HFFc6 (cell line): Measurements from ENCODE around the gene ADAMTSL5. TPM values are rescaled to one million over a fixed set of nuclear protein-coding genes. Genes with fewer than 3 reads are reported as not detected.
"Not testable (repeated sequence)": the region's sequence is repeated elsewhere in the genome, so short reads cannot be mapped to it uniquely, and the experiment has no call there.

Experiments
- DNase-seq: peaks from one replicate; pipeline ENCODE4 v3.0.0-alpha.2; 2018
- H3K27ac Mint-ChIP-seq: 2 replicates; pipeline ENCODE4 v1.8.0; 2020; ENCODE audit warnings: mild to moderate bottlenecking, mixed read lengths
- H3K27me3 Mint-ChIP-seq: 2 replicates; pipeline ENCODE4 v1.8.0; 2021; ENCODE audit warnings: mild to moderate bottlenecking, moderate library complexity, mixed read lengths; ENCODE audit not compliant: insufficient read depth
- H3K36me3 Mint-ChIP-seq: 2 replicates; pipeline ENCODE4 v1.8.0; 2021; ENCODE audit warnings: low read depth, mixed read lengths
- H3K4me1 Mint-ChIP-seq: 2 replicates; pipeline ENCODE4 v1.8.0; 2020; ENCODE audit warnings: low read depth, mixed read lengths
- H3K4me3 Mint-ChIP-seq: 2 replicates; pipeline ENCODE4 v1.8.0; 2020; ENCODE audit warnings: mild to moderate bottlenecking, moderate library complexity, mixed read lengths
- H3K9me3 Mint-ChIP-seq: 2 replicates; pipeline ENCODE4 v1.8.0; 2020; ENCODE audit warnings: mild to moderate bottlenecking, mixed read lengths
- total RNA-seq, 6 experiments: library from RNA; stranded (reverse); fragmentation: NEBNext Ultra II Directional; extraction: Animal tissue kit (Norgen Biotek cat#: 25700); gene quantifications; 2 replicates in 1 of 6; 3 replicates in 5 of 6; pipeline ENCODE4 v1.2.3, GENCODE V29; 2021
- TF ChIP-seq, protein P1 (sequence below): fragments of 200-600 bp; sonication (generic); IDR thresholded peaks from 2 replicates; pipeline ENCODE4 v1.5.0; 2021; ENCODE audit warnings: antibody characterized with exemption, mild to moderate bottlenecking

The ADAMTSL5 gene
- total RNA-seq, 6 experiments from 2014 or later = 14.9 to 20.5 (median 16.2) TPM

DNA sequence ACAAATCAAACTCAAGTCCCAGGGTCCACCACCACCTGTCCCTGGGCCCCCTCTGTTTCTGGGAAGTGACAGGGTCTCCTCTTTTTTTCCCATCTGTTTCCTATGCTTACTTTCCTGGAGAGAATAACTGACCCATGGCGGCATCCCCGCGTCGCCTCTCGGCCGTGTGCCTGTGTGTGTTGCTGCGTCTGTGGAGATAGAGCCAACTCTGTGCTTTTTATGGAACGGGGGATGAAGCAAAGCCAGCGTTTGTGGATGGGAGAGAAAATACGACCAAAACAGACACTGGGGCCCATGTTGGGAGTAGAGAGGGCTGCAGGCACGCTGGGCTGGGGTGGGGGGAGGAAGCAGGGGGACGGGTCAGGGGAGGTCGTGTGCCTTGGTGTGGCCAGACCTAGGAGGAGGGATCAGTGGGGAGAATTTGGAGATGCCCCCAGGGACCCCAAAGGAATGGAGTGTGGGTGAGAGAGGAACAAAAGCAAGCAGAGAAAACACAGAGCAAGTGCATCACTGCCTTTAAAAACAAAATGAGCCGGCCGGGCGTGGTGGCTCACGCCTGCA is 27.6 kb upstream of the ADAMTSL5 start:
- TF ChIP-seq, protein P1, sequence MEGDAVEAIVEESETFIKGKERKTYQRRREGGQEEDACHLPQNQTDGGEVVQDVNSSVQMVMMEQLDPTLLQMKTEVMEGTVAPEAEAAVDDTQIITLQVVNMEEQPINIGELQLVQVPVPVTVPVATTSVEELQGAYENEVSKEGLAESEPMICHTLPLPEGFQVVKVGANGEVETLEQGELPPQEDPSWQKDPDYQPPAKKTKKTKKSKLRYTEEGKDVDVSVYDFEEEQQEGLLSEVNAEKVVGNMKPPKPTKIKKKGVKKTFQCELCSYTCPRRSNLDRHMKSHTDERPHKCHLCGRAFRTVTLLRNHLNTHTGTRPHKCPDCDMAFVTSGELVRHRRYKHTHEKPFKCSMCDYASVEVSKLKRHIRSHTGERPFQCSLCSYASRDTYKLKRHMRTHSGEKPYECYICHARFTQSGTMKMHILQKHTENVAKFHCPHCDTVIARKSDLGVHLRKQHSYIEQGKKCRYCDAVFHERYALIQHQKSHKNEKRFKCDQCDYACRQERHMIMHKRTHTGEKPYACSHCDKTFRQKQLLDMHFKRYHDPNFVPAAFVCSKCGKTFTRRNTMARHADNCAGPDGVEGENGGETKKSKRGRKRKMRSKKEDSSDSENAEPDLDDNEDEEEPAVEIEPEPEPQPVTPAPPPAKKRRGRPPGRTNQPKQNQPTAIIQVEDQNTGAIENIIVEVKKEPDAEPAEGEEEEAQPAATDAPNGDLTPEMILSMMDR = no peak
- peaks cover 5% of the 10 kb centered on the region for H3K4me1 Mint-ChIP-seq
- H3K9me3 Mint-ChIP-seq = no peaks in the 10 kb centered on the region
- H3K27me3 Mint-ChIP-seq = peaks cover 31% of the 10 kb centered on the region
- no peak overlapping the region for H3K27ac Mint-ChIP-seq
- no peaks in the 10 kb centered on the region for H3K36me3 Mint-ChIP-seq
- H3K4me3 Mint-ChIP-seq = no peak overlapping the region
- no peak for DNase-seq

DNA sequence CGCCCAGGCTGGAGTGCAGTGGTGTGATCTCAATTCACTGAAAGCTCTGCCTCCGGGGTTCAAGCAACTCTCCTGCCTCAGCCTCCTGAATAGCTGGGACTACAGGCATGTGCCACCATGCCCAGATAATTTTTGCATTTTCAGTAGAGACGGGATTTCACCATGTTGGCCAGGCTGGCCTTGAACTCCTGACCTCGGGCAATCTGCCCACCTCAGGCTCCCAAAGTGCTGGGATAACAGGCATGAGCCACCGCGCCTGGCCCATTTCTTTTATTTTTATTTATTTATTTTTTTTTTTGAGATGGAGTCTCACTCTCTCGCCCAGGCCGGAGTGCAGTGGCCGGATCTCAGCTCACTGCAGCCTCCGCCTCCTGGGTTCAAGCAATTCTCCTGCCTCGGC is 26.9 kb upstream of the ADAMTSL5 start:
- H3K9me3 Mint-ChIP-seq, H3K4me3 Mint-ChIP-seq, H3K36me3 Mint-ChIP-seq, H3K4me1 Mint-ChIP-seq, DNase-seq, H3K27ac Mint-ChIP-seq: not testable (repeated sequence)
- H3K27me3 Mint-ChIP-seq = peaks cover 32% of the 10 kb centered on the region

DNA sequence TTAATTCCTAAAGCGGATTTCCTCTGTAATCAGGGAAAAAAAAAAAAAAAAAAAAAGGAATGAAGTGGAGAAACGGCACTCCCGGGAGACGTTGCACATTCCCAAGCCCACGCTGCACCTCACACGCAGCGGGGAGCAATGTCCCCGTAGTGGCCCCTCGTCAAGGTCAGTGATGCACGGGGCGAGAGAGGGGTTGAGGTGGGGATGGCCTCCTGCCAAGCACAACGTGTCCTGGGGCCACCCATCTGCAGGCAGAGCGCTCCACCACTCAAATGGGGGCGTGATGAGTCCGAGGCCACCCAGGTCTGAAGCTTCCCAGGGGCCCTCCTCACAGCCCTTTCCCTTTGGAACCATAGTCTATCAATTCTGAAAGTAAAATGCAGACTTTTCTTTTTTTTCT is 26.2 kb upstream of the ADAMTSL5 start:
- peaks cover 32% of the 10 kb centered on the region for H3K27me3 Mint-ChIP-seq
- H3K36me3 Mint-ChIP-seq = no peaks in the 10 kb centered on the region
- no peaks in the 10 kb centered on the region for H3K9me3 Mint-ChIP-seq
- no peak overlapping the region for H3K4me3 Mint-ChIP-seq
- TF ChIP-seq, protein P1 = no peak
- H3K27ac Mint-ChIP-seq = no peak overlapping the region
- peaks cover 5% of the 10 kb centered on the region for H3K4me1 Mint-ChIP-seq
- no peak for DNase-seq

DNA sequence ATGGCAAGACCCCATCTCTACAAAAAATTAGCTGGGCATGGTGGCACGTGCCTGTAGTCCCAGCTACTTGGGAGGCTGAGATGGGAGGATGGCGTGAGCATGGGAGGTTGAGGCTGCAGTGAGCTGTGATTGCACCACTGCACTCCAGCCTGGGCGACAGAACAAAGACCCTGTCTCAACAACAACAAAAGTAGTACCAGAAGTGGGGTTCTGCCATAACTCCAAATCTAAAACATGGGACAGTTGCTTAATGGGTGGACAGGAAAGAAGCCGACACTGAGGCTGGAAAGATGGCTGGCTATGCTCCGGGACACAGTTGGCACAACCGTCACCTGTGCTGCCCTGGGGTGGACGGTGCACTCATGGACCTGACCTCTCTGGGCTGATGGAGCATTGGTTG is 22.9 kb upstream of the ADAMTSL5 start:
- DNase-seq, H3K27ac Mint-ChIP-seq, H3K36me3 Mint-ChIP-seq: not testable (repeated sequence)

DNA sequence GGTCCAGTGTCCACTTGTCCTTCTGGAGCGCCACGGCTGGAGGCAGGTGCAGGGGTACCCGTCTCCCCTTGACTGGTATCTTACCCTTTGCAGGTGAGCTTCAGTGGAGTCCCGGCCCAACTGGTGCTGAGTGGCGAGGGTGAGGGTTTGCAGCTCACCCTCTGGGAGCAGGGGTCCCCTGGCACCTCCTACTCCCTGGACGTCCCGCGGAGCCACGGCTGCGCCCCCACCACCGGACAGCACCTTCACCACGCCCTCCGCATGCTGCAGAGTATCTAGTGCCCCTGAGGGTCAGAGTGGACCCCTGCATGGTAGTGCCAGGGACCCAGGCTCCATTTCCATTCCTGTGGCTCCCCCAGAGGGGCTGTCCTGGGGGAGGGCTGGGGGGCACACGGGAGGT is 22.2 kb upstream of the ADAMTSL5 start:
- no peaks in the 10 kb centered on the region for H3K9me3 Mint-ChIP-seq
- no peaks in the 10 kb centered on the region; the same call in 1 of the 2 replicates for H3K4me1 Mint-ChIP-seq
- TF ChIP-seq, protein P1 = no peak
- H3K36me3 Mint-ChIP-seq = no peaks in the 10 kb centered on the region
- H3K27me3 Mint-ChIP-seq = peaks cover 14% of the 10 kb centered on the region
- H3K27ac Mint-ChIP-seq = no peak overlapping the region
- H3K4me3 Mint-ChIP-seq = no peak overlapping the region
- DNase-seq = no peak

More for the DNA sequence above, 22.9 kb upstream of the ADAMTSL5 start:
- H3K4me1 Mint-ChIP-seq, H3K9me3 Mint-ChIP-seq, H3K4me3 Mint-ChIP-seq: not testable (repeated sequence)
- peaks cover 21% of the 10 kb centered on the region for H3K27me3 Mint-ChIP-seq

DNA sequence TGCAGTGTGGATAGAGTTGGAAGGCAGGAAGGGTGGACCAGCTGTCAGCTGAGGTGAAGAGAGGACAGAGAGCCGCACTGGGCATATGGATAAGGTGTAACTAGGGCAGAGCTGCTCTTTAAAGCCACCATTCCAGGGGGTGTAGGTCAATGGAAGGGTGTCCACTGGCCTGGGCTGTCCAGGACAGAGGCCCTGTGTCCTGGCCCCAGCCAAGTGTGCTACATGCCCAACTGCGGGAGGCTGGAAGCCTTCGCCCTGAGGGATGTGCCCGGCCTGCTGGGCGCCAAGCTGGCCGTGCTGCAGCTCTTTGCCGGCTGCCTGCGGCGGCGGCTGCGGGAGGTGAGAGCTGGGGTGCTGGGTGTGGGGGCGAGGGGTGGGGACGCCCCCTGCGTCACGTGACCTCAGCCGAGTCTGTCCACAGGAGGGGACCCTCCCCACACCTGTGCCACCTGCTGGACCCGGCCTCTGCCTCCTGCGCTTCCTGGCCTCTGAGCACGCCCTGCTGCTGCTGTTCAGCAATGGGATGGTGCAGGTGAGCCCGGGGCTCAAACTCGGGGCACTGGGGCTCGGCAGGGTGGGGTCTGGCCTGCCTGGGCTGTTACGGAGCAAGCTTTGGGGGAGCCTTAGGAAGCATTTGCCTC is 20.8 kb upstream of the ADAMTSL5 start:
- peaks cover 7% of the 10 kb centered on the region for H3K27me3 Mint-ChIP-seq
- H3K36me3 Mint-ChIP-seq = no peaks in the 10 kb centered on the region
- DNase-seq = no peak
- no peaks in the 10 kb centered on the region; the same call in 1 of the 2 replicates for H3K4me1 Mint-ChIP-seq
- no peak overlapping the region for H3K27ac Mint-ChIP-seq
- TF ChIP-seq, protein P1 = no peak
- H3K4me3 Mint-ChIP-seq = no peak overlapping the region
- H3K9me3 Mint-ChIP-seq = no peaks in the 10 kb centered on the region
